Measurements from ENCODE around the gene PLCB2. TPM values are rescaled to one million over a fixed set of nuclear protein-coding genes. Genes with fewer than 3 reads are reported as not detected.

The PLCB2 gene
- total RNA-seq, 1 experiment from 2014 or later: 0.92 TPM

DNA sequence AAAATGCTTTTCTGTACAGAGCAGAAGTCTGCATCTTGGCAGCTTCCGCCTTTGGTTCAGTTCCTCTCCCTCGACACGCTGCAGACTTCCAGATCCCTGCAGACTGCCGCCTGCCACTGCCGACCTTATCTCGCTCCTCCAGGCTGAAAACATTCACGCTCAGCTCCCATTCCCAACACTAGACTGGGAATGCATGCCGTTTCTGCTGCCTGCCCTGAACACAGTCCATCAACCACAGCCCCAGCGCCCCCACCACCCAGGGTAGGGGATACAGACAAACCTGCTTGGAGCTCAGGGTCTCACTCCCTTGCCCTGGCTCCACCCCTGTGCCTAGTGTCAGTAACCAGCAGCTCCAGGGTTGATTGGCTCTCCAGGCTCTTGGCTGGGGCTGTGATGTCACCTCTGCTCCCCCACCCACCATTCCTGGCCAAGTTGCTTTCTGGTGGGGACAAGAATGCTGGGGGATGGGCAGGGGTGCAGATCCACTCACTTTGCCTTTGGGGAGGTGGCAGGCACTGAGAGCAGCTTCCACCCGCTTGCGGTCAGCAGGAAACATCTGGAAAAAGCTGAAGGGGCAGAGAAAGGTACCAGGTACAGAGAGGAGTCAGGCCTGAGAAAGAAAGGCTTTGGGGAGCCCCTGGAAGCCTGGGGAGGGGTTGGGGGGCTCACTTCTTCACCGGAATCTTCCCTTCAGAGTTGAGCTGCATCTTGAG is 6.1 kb downstream of the PLCB2 start:
- H3K9me3 ChIP-seq (ENCODE audit: insufficient read depth, low read depth): no peaks in the 10 kb centered on the region
- ChIA-PET POLR2A (ENCODE audit: unreplicated experiment) (no interaction called here), CTCF (no interaction called here)
- no peaks in the 10 kb centered on the region for H3F3A ChIP-seq (ENCODE audit: insufficient read depth, low read depth)
- DNase-seq: no peak
- H2AFZ ChIP-seq: no peak overlapping the region
- no peaks in the 10 kb centered on the region for H3K27me3 ChIP-seq (ENCODE audit: insufficient read depth, low read depth)
- no peak overlapping the region for H3K4me2 ChIP-seq
- H3K4me3 ChIP-seq: no peak overlapping the region
- TF ChIP-seq, protein P1, sequence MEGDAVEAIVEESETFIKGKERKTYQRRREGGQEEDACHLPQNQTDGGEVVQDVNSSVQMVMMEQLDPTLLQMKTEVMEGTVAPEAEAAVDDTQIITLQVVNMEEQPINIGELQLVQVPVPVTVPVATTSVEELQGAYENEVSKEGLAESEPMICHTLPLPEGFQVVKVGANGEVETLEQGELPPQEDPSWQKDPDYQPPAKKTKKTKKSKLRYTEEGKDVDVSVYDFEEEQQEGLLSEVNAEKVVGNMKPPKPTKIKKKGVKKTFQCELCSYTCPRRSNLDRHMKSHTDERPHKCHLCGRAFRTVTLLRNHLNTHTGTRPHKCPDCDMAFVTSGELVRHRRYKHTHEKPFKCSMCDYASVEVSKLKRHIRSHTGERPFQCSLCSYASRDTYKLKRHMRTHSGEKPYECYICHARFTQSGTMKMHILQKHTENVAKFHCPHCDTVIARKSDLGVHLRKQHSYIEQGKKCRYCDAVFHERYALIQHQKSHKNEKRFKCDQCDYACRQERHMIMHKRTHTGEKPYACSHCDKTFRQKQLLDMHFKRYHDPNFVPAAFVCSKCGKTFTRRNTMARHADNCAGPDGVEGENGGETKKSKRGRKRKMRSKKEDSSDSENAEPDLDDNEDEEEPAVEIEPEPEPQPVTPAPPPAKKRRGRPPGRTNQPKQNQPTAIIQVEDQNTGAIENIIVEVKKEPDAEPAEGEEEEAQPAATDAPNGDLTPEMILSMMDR (conservative IDR thresholded peaks at IDR 0.05): no peak
- TF ChIP-seq EZH2 (IDR thresholded peaks at IDR 0.05; ENCODE audit: low read depth): no peak
- H3K9me2 ChIP-seq (ENCODE audit: insufficient read depth): no peaks in the 10 kb centered on the region
- H4K20me1 ChIP-seq (ENCODE audit: insufficient read depth): no peaks in the 10 kb centered on the region
- no TSS peak for BruUV-seq (replicated peaks)
- no peak overlapping the region for H3K27ac ChIP-seq
- no peaks in the 10 kb centered on the region for H3K36me3 ChIP-seq (ENCODE audit: low read depth)
- intact Hi-C loops (cut with micrococcal nuclease; ENCODE audit: unreplicated experiment): no loop called here
- no peaks in the 10 kb centered on the region for H3K79me2 ChIP-seq (ENCODE audit: low read depth)
- H3K4me1 ChIP-seq (replicated peaks; ENCODE audit: insufficient read depth): no peaks in the 10 kb centered on the region

DNA sequence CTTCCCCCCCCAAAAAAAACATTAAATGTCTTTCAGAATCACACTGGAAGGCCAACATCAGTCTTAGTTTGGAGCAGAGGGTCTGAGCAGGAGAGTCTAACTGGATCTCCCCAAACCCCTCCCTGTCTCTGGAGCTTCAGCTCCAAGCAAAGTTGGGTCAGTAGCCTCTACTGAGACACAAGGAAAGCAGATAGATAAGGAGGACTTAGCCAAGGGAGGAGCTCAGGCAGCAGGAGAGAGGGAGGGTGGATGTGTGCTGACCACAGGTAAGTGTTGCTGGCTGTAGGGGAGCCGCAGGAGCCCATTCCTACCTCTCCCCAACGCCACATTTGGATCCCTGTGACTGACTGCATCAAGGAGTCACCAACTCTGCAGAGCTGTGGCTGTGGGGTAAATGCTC is 7.0 kb downstream of the PLCB2 start:
- TF ChIP-seq EZH2 (IDR thresholded peaks at IDR 0.05; ENCODE audit: low read depth): no peak
- TF ChIP-seq, protein P1 (conservative IDR thresholded peaks at IDR 0.05): no peak
- Histone ChIP-seq H3K36me3 (ENCODE audit: low read depth) (no peaks in the 10 kb centered on the region), H4K20me1 (ENCODE audit: insufficient read depth) (no peaks in the 10 kb centered on the region), H3F3A (ENCODE audit: insufficient read depth, low read depth) (no peaks in the 10 kb centered on the region), H3K27me3 (ENCODE audit: insufficient read depth, low read depth) (no peaks in the 10 kb centered on the region), H3K27ac (no peak overlapping the region), H2AFZ (no peak overlapping the region), H3K9me2 (ENCODE audit: insufficient read depth) (no peaks in the 10 kb centered on the region), H3K9me3 (ENCODE audit: insufficient read depth, low read depth) (no peaks in the 10 kb centered on the region), H3K4me2 (no peak overlapping the region), H3K79me2 (ENCODE audit: low read depth) (no peaks in the 10 kb centered on the region), H3K4me1 (replicated peaks; ENCODE audit: insufficient read depth) (no peaks in the 10 kb centered on the region), H3K4me3 (no peak overlapping the region)
- BruUV-seq (replicated peaks): no TSS peak
- ChIA-PET POLR2A (ENCODE audit: unreplicated experiment) (no interaction called here), CTCF (no interaction called here)
- intact Hi-C loops (cut with micrococcal nuclease; ENCODE audit: unreplicated experiment): no loop called here
- DNase-seq: no peak

DNA sequence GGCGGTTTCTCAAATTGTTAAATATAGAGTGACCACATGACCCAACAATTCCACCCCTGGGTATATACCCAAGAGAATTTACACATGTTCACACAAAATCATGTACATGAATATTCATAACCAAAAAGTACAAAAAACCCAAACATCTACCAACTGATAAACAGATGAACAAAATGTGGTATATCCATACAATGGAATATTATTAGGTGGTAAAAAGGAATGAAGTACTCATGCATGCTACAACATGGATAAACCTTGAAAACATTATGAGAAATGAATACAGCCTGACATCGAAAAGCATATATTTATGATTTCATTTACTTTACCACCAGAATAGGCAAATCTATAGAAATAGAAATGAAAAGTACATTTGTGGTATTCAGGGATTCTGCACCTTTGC is 7.4 kb downstream of the PLCB2 start:
- CTCF ChIA-PET: no interaction called here
- no peaks in the 10 kb centered on the region for H3F3A ChIP-seq (ENCODE audit: insufficient read depth, low read depth)
- no peak overlapping the region for H2AFZ ChIP-seq
- intact Hi-C loops (cut with micrococcal nuclease; ENCODE audit: unreplicated experiment): no loop called here
- H3K9me3 ChIP-seq (ENCODE audit: insufficient read depth, low read depth): no peaks in the 10 kb centered on the region
- no peaks in the 10 kb centered on the region for H3K9me2 ChIP-seq (ENCODE audit: insufficient read depth)
- H3K27me3 ChIP-seq (ENCODE audit: insufficient read depth, low read depth): no peaks in the 10 kb centered on the region
- H3K79me2 ChIP-seq (ENCODE audit: low read depth): no peaks in the 10 kb centered on the region
- TF ChIP-seq, protein P1 (conservative IDR thresholded peaks at IDR 0.05): no peak
- no peak for TF ChIP-seq EZH2 (IDR thresholded peaks at IDR 0.05; ENCODE audit: low read depth)
- BruUV-seq (replicated peaks): no TSS peak
- no peak overlapping the region for H3K27ac ChIP-seq
- H3K4me1 ChIP-seq (replicated peaks; ENCODE audit: insufficient read depth): no peaks in the 10 kb centered on the region
- H3K4me2 ChIP-seq: no peak overlapping the region
- H4K20me1 ChIP-seq (ENCODE audit: insufficient read depth): no peaks in the 10 kb centered on the region
- H3K36me3 ChIP-seq (ENCODE audit: low read depth): no peaks in the 10 kb centered on the region
- no peak for DNase-seq
- no peak overlapping the region for H3K4me3 ChIP-seq
- POLR2A ChIA-PET (ENCODE audit: unreplicated experiment): no interaction called here
